Suprapubic skin (tissue), 4 donors: ENCODE data around the gene KATNIP.

ENCODE experiments used
- CTCF ChIP-seq, 2 donors: fragments of 200-600 bp in 1 of 2; fragments of 450-650 bp in 1 of 2; sonication (generic) in 1 of 2; IDR thresholded peaks; one replicate each; pipeline ENCODE4 v1.5.1; 2016 to 2019; ENCODE audit warnings: antibody characterized with exemption in 2 of 2, mild to moderate bottlenecking in 1 of 2, moderate library complexity in 1 of 2
- POLR2A ChIP-seq, 2 donors: fragments of 450-650 bp; IDR thresholded peaks; one replicate each; pipeline ENCODE4 v1.6.1; 2017; ENCODE audit warnings: antibody characterized with exemption in 2 of 2, mild to moderate bottlenecking in 2 of 2, moderate library complexity in 2 of 2
- POLR2AphosphoS5 ChIP-seq, 3 donors: sonication (generic); formaldehyde crosslinking; IDR thresholded peaks; one replicate each; pipeline ENCODE4 v1.6.1; 2017; ENCODE audit warnings: antibody characterized with exemption in 3 of 3

- TF ChIP-seq CTCF (IDR thresholded peaks at IDR 0.05) = no peak
- no peak for TF ChIP-seq POLR2AphosphoS5 (IDR thresholded peaks at IDR 0.05)
- TF ChIP-seq POLR2A (IDR thresholded peaks at IDR 0.05) = no peak
These were observed 11.4 kb upstream of the KATNIP start for GRCh38 chr16:27538528-27538927.
